Stimulated activated CD4-positive, alpha-beta T cell treated with anti-CD3 and anti-CD28 coated beads, Interleukin-12 subunit alpha, Interleukin-12 subunit beta, amount 100 ng/mL, for 4 hours (primary cell): Measurements from ENCODE around the gene DGKK.

ENCODE experiments used
- DNase-seq: peaks from one replicate; pipeline ENCODE4 v3.0.0-alpha.2; 2020

The DGKK gene, protein sequence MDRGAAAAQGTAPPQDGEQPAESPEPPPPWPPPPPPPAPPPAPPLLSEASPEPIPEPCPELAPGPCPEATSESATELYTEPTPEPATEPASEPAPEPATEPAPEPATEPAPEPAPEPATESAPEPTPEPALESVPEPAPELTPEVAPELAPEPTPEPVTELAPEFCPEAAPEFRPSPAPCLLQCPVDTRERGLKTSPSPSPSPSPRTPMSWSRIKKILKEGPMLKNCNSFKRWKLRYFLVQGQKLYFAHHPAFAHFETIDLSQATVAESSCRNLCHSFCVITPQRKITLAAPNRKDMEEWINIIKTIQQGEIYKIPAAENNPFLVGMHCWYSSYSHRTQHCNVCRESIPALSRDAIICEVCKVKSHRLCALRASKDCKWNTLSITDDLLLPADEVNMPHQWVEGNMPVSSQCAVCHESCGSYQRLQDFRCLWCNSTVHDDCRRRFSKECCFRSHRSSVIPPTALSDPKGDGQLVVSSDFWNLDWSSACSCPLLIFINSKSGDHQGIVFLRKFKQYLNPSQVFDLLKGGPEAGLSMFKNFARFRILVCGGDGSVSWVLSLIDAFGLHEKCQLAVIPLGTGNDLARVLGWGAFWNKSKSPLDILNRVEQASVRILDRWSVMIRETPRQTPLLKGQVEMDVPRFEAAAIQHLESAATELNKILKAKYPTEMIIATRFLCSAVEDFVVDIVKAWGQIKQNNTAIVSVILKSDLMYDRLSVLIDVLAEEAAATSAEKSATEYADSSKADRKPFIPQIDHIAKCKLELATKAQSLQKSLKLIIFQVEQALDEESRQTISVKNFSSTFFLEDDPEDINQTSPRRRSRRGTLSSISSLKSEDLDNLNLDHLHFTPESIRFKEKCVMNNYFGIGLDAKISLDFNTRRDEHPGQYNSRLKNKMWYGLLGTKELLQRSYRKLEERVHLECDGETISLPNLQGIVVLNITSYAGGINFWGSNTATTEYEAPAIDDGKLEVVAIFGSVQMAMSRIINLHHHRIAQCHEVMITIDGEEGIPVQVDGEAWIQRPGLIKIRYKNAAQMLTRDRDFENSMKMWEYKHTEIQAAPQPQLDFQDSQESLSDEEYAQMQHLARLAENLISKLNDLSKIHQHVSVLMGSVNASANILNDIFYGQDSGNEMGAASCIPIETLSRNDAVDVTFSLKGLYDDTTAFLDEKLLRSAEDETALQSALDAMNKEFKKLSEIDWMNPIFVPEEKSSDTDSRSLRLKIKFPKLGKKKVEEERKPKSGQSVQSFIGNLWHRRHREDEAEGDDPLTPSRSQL

DNA sequence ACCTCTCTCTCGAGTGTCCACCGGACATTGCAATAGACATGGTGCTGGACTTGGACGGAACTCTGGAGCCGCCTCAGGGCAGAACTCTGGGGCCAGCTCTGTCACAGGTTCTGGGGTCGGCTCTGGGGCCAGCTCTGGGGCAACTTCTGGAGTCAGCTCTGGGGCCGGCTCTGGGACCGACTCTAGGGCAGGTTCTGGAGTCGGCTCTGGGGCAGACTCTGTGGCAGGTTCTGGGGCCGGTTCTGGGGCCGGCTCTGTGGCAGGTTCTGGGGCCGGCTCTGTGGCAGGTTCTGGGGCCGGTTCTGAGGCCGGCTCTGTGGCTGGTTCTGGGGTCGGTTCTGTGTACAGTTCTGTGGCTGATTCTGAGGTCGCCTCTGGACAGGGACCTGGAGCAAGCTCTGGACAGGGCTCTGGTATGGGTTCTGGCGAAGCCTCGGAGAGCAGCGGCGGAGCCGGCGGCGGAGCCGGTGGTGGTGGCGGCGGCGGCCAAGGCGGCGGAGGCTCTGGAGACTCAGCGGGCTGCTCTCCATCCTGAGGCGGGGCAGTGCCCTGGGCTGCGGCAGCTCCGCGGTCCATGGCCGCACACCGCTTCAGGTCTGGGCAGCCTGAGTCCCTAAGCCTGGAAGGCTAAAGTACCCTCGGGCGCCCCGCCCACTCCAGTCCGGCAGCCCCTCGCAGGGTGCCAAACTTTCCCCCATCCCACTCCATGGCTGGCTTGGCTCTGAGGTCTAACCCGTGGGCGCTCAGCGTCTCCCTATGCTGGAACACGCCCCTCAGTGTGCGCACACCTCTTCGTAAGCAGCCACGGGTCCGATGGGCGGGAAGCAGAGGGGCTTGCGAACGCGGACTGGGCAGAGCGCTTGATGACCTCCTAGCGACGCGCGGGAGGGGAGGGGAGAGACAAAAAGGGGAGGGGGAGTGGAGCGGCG, at the start of gene DGKK:
Gene DGKK (minus strand): TSS at position 723 of the 929 bp plus-strand sequence. CDS start 147 bp downstream, at position 576.
- no peak for DNase-seq

GRCh38 chrX:50514811-50515210, 44.2 kb upstream of the DGKK start:
- DNase-seq: no peak

DNA sequence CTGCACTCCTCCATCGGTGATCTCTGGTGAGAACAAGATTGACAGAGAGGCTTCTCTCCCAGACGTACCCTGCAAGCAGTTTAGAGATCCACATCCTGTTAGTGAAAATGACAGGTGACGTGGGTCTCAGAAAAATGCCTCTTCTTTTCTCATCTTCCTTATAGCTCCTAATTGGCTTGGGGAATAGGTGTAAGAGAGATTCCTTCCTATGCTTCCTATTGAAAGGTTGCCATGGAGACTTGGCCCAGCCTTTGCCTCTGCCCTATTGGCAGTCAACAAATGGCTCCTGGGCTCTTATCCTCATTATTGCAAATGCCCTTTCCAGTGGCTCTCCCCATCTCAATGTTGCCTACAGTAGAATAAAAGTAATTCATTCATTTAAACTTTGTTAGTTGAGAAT, 26.5 kb upstream of the DGKK start:
- no peak for DNase-seq

GRCh38 chrX:50495616-50496015, 25.0 kb upstream of the DGKK start:
- DNase-seq: no peak

GRCh38 chrX:50492720-50493119, 22.1 kb upstream of the DGKK start:
- DNase-seq: no peak

DNA sequence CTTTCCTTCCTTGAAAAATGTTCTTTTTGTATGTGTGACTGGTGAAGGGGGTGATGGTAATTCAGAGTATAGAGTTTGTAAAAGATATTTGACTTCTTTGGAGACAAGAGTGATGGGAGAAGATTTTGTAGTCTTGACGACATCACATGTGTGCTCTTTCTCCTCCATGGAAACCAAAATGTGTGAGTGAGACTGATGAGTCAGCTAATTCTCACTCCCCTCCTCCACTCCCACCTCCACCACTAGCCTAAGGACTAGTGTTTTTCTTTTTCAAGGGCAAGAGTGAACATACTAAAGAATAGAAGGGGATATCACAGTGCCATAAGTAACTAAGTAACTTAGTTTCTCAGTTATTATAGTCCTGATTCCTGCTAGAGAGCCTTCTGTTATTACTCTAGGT, 14.0 kb upstream of the DGKK start:
- no peak for DNase-seq

GRCh38 chrX:50483283-50483682, 12.7 kb upstream of the DGKK start:
- DNase-seq: no peak

DNA sequence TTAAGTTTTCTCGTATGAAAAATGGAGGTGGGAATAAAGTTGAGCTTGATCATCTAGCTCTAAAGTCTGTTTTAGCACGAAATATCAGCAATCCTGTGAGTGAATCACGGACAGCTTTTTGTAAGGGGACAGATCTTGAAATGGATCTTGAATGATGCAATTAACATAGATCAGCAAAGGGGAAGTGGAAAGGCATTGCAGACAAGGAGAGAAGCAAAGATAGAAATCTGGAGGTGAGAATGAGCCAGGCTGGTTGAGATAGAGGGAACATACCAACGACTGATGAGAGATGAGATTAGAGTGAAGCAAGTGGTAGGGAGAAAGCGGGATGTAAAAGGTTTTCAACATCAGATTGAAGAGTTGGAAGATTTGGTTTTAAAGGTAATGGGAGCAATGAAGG, 4.6 kb upstream of the DGKK start:
- DNase-seq: no peak

DNA sequence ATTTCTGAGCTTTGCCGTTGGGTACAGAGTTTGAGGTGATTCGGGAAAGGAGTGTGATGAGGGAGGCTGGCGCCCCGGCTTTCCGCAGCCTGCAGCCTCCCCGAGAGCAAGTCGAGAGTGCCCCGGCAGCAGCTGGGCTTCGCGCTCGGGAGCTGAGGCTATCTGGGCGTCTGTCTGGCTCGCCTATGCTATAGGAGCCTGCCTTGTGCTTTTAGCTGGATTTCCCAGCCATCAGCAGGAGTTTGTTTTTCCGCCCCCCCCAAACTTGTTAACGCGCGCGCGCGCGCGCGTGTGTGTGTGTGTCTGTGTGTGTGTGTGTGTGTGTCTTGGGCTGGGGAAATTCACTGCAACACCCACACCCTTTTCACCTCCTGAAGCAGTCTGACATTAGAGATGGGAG, 765 bp upstream of the DGKK start:
- DNase-seq: no peak

DNA sequence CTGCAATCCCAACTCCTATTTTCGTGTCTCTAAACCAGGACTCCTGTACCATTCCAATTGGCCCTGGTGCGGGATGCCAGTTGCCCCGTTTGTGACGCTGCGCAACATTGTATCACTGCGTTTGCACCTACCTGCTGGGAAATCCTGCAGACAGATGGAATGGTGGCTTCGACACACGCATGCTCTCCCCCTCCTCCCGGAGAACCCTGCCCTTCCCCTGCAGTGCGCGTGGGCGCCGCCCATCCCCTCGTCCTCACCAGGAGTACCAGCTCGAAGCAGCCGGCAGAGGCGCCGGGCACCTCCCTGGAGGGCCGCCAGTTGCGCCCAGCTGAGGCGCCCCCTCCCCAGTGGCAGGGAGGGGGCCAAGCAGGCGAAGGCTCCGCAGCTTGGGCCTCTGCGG, 1.4 kb downstream of the DGKK start:
- no peak for DNase-seq

DNA sequence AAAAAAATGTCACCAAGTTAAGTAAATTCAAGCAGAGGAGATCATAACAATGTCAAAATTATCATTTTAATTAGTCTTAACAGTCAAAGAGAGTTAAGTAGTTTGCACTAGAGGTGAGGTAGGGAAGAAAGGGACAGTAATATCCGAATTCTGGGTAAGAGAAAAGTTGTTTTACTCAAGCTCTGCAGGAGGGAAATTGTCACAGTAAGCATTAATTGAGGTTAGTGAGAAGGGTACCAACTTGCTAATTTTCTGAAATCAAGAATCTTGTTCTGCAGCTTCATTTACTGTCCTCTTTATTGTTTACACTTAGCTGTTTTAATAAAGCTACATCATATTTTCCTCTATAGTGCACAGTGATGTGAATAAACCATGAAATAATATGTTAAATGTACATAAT, 11.0 kb downstream of the DGKK start:
- no peak for DNase-seq

DNA sequence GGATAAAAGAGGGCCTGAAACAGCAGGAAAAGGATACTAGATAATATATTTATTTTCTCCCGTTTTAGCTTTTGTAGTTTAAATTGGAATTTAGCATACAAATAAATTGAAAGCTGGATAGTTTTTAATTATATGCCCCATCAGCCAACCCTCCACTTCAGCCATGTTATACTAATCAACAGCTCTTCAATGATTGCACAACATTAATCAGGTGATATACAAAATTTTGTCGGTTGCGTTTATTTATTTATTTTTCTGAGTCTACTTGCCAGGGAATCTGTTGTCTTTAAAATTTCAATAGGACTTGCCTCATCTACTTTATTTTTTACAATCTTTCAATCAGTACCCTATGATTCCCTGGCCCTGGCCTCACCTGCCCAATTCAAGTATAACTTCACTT, 12.1 kb downstream of the DGKK start:
- no peak for DNase-seq

DNA sequence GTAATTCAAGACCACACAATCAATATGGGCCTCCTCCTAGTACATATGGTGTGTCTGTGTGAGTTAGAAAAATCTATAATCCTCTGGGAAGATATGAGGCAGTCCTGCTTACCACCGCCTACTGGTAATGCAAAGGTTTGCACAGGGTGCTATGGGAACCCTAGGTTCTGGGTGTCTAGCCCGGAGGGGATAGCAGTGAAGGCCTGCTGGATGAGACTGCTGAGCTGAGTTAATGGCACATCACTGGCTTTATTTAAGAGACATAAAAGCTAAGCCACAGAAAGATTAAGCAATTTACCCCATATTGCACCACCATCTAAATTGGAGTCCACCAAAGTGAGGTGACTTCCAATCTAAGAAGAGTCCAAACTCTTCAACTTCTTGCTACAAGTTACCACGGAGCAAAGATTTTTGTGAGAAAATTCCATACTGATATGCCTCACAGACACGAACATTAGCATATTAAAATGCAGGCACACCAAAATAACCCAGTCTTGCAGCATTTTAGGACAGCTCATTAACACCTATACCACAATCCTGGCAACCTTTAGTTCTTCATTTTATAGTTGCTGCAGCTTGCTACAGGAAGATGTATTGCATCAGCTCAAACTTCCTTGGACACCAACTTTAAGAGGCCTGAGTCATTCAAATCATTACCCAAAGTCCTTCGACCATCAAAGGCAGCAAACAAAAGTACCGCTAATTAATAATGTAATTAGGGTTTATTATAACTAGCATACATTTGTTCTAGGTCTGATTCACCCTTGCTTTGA, 13.7 kb downstream of the DGKK start:
- no peak for DNase-seq

GRCh38 chrX:50452782-50453181, 17.8 kb downstream of the DGKK start:
- no peak for DNase-seq

DNA sequence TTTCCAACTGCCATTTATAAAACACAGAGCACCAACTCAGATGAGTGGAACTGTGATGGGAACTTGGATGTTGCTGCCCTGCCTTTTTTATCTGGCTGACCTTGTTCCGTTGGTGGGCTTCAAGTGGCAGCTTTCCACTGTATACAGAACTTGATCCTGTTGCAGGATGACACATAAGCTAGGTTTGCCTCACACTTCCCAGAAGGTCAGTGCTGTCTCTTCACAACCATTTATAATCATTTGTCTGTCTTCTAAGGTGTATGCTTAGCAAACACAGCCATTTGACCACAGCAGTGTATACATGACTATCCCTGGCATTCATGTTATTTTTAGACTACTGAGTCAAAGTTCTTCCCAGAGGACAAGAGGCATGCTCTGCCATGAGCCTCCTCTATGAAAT, 20.3 kb downstream of the DGKK start:
- DNase-seq: no peak

- DNase-seq: no peak
These were observed 22.1 kb downstream of the DGKK start for GRCh38 chrX:50448565-50448964.

GRCh38 chrX:50447535-50447934, 23.1 kb downstream of the DGKK start:
- no peak for DNase-seq

DNA sequence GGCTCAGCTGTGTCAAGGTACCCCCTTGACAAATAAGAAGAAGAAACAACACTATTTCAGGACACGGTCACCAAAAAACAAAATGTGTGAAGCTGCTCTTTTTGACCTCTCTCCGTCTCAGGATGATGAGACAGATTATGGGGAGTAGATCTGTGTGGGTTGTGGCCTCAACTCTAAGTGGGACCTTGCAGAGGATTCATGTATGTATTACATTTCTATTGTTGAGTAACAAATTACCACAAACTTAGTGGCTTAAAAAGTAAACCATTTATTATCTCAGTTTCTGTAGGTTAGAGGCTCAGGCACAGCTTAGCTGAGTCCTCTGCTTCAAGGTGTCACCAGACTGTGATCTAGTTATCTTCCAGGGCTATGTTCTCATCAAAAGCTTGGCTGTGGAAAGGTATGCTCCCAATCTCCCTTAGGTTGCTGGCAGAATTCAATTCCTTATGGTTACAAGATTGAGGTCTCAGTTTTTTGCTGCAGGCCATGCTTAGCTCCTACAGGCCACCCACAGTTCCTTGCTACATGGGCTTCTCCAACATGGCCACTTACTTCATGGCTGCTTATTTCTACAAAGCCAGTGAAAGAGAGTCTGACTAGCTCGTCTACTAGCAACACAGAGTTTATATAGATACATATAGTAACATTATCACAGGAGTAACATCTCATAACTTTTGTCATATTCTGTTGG, 28.1 kb downstream of the DGKK start:
- DNase-seq: no peak

DNA sequence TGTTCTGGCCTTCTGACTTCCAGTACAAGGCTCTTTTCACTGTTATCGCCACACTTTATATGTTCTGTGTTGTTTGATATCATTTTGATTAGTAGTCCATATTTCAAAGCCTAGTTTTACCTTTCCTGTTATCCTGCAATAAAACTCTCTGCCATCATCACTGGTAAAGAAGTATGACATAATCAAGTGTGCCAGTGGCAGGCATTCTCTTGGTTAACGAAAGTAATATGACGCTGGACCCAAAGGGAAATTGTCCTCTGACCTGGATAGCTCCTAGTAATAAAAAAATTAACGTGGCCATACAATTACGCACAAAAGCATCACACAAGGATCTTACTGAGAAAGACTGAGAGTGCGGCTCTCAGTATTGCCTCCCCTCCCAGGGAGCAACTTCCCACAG, 33.8 kb downstream of the DGKK start:
- DNase-seq: no peak

DNA sequence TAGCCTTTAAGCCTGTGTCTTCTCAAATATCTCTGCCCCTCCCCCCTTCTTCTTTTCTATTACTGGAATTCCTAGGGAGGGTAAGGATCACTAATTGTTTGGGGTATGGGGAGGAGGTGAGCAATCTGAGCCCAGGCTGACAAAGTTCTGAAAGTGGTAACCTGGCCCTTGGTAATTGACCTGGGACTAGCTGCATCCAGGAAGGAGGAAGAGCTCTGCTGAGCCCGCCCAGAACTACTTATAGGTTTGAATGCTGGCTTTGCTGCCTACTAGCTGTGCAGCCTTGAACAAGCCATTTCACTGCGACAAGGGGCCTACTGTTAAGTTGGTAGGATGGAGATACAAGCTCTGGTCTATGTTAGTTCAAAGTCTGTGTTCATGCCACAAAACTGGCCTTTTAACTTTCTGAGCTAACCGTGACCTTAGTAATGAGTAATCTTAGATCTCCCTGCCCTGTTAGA, 37.8 kb downstream of the DGKK start:
- DNase-seq: no peak

- no peak for DNase-seq
These were observed 39.0 kb downstream of the DGKK start for GRCh38 chrX:50431623-50432022.
